Stimulated activated CD8-positive, alpha-beta memory T cell treated with anti-CD3 and anti-CD28 coated beads, Interleukin-7, amount 100 ng/mL, for 48 hours (primary cell): Measurements from ENCODE around the gene ERCC1.
"Not testable (repeated sequence)": the region's sequence is repeated elsewhere in the genome, so short reads cannot be mapped to it uniquely, and the experiment has no call there.

Experiments used
- DNase-seq, 2 donors: peaks; one replicate each; pipeline ENCODE4 v3.0.0-alpha.2; 2020; ENCODE audit warnings: low read depth in 1 of 2; ENCODE audit errors: extremely low read depth in 1 of 2

Gene ERCC1

DNA sequence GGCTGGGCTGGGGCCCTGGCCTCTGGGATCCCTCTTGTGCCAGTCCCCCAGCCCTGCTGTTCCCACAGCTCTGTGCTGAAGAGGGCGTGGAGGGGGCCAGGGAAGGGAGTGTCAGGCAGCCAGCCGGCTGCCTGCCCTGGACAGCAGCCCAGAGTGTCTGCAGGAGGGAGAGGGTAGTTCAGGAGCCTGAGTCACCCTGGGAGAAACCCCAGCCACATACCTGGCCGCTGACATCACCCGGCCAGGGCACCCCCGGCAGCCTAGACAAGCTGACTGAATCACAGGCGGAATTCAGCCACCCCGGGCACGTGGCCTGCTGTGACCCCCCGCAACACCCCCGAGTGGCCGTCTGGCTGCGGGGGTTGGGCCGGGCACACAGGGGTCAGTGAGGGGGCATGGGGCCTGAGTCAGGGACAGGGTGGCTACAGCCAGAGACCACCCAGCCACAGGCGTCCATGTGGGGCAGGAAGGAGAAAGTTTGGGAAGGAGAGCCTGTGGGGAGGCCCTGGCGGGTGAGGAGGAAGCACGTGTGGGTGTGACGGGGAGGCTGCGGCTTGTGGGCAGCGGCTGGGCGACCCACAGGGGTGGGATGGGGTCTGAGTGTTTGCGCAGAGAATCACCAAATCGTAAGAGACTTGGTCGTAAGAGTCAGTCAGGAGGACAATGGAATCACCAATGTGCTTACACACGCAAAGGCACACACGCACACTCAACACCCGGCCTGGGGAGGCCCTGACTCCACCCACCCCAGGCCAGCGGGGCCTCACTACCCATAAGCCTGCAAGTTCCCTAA lies 32.2 kb upstream of the ERCC1 start:
- DNase-seq: peak; percentile 74 to 77

DNA sequence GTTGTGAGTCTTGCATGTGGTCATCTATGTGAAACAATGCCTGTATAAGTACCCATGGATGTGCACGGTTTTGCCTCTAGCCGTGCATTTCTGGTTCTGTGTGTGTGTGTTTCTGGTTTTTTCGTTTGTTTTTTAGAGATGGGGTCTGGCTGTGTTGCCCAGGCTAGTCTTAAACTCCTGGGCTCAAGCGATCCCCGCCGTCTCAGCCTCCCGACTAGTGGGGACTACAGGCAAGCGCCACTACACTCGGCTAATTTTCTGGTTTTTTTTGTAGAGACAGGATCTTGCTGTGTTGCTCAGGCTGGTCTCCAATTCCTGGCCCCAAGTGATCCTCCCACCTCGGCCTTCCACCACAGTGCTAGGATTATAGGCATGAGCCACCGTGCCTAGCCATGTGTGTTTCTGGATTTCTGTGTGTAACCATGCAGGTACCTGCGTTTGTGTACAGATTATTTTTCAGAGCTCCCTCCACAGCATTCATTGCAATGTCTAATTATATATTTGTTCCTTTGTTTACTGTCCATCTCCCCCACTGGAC lies 28.2 kb upstream of the ERCC1 start:
- no peak for DNase-seq

DNA sequence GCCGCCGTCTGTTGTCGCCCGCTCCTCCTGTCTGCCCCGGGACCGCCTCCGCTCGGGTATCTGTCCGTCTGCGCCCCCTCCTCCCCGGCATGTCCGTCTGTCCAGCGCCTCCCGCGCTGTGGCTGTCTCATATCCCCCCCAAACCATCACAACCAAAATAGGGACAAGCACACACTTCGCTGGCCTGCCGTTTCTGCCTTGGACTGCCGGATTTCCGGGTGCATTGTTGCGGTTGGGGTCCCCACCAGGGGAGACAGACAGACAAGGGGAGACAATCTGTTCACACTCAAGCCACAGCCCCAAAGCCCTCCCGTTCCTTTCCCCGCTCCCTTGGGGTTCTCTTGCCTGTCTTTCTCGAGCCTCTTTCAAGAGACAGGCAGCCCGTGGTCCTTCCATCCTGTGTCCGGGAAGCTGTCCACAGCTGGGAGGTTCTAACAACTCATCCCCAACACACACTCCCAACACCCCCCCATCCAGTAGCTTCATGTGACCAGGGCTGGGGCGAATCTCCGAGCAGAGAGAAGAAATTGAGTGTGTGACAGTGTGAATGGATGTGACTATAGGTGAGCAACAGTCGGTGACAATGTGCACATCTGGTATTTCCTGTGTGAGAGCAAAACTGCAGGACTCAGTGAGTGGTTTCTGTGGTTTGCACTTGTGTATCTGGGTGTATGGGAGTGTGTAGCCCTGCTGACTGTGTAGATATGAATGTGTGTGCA lies 27.6 kb upstream of the ERCC1 start:
- no peak for DNase-seq

DNA sequence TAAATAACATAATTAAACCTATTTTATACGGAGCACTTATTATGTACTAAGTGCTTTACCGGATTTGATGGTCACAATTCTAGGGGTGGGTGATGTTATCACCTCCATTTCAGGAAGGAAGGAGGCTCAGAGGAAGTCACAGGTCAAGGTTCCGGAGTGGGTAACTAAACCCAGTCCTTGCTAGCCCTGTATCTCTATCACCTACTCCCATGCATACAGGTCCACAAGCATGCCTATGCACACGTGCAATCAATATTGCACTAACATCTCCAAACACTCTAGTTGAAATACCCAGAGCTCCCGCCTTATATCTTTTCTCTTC lies 26.3 kb upstream of the ERCC1 start:
- no peak for DNase-seq

DNA sequence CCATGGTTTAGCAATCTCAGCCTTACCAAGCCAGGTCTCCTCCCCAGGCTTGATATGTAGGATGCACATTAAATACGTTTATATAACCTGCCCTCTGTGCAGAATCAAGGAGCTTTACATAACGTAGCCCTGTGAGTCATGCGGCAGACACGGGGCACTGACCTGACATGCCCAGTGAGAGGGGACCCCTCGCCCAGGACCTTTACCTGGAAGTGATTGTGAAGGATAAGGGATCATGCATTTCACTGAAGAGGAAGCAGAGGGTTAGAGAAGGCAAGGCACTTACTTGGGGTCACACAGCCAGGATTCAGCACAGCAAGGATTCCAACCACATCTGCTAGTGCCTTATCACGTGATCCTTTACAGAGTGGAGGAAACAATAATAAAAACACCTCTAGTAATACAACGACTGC lies 25.2 kb upstream of the ERCC1 start:
- no peak for DNase-seq

DNA sequence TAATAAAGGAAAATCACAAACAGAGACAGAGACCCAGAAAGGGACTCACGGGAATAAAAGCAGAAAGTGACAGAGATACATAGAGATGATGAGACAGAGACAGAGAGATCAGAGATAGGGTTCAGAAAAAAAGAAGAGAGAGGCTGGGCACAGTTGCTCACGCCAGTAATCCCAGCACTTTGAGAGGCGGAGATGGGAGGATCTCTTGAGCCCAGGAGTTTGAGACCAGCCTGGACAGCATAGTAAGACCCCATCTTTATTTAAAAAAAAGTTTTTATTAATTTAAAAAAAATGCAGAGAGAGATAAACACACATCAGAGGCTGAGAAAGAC lies 24.7 kb upstream of the ERCC1 start:
- no peak for DNase-seq

DNA sequence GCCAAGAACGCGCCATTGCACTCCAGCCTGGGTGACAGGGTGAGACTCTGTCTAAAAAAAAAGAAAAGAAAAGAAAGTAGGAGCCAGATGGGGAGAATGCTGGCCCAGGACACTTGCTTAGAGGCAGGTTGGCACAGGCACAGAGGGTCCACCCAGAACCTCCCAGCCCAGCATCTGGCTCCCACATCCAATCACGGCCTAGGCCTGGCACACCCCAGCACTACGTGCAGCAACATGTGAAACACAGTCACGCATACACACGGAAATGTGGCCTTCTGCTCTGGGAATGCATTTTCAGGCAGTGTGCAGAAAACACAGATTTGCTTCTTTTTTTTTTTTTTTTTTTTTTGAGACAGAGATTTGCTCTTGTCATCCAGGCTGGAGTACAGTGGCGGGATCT lies 23.2 kb upstream of the ERCC1 start:
- DNase-seq: no peak

DNA sequence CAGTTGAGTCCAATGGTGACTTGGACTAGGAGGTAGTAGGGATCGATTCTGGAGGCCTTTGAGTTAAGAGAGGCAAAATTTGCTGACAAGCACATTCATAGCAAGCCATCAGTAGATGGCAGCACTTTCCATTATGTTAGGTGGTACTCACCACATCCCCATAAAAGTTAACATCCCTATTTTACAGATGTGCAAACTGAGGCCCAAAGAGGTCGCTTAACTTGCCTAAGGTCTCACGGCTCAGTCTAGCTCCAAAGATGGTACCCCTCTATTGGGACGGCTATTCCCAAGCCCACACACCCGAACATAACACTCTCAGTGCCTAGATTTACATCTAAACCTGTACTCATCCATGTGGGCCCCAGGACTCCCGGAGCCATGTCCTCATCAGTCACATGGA lies 22.6 kb upstream of the ERCC1 start:
- DNase-seq: no peak

DNA sequence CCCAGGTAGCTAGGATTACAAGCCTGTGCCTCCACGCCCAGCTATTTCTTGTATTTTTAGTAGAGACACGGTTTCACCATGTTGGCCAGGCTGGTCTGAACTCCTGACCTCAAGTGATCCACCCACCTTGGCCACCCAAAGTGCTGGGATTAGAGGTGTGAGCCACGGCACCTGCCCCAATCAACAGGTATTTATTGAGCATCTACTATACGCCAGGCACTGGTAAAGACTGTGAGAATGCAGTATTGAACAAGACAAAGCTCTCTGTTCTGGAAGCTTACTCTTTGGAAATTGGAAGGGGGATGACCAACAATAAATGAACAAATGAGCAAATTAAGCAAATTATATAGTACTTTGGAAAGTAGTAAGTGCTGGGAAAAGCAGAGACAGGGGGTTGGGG lies 21.4 kb upstream of the ERCC1 start:
- DNase-seq: no peak

DNA sequence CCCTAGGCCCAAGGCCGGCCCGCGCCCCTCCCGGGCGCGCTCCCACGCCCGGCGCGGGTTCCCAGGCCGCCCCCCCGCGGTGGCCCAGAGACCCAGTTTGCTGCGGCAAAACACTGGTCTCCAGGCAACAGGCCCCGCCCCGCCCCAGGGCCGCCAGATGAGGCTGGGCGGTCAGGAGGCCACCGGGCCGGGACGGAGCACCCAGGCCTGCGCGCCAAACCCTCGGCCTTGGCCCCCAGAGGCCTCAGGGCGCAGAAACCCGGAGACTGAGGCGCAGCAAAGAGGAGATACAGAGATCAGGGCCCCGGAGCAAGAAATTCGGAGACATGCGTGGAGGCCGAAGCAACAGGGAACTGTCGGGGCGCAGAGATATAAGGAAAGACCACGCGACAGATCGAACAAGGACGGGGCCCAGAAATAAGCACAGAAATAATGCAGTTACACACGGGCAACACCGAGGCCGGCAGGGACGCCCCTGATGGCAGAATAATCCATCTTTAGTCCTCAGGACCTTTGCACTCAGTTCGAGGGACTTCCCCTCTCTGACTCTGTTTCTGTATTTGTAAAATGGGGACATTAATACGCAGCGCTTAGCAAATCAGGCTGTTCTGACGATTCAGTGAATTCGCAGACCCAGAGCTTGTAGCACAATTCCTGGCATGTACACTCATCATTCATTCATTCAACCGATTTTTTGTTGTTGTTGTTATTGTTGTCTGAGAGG lies 20.8 kb upstream of the ERCC1 start:
- DNase-seq: peak; percentile 65 to 73

DNA sequence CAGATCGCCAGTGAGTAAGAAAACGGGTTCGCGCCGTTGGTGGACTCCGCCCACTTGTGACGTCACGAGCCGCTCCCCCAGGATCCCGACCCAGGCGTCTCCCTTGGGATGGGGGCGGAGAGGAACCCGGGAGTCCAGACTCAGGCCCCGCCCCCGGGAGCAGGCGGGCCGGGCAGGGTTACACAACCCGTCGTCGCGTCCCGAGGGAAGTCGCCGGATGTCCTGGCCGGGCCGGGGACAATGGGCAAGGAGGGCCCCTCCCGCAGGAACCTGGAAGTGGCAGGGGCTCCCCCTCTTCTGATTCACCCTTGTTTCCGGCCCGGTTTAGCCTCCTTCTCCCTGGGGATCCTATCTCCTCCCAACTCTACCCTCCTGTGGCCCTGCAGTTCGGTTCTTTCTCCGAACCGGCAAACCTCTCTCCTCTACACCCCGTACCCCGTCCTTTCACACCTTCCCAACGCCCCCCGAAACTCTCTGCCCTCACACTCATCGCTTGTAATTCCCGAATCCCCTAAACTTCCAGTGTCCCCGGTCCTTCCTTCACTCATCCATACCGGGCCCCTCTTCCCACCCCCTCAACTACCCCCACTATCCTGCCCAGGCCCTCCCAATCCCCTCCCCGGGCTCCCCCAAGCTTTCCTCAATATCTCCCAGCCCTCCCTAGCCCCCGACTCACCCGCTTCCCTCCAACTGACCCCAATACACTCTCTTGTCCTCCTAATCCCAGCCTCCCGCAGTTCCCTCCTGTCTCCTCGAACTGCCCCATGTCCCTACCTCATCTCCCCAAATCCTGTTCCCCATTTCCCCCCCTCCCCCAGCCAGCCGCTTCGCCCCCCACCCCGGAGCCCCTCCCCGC lies 20.0 kb upstream of the ERCC1 start:
- peak in 1 of 2 donors; percentile 47 for DNase-seq

DNA sequence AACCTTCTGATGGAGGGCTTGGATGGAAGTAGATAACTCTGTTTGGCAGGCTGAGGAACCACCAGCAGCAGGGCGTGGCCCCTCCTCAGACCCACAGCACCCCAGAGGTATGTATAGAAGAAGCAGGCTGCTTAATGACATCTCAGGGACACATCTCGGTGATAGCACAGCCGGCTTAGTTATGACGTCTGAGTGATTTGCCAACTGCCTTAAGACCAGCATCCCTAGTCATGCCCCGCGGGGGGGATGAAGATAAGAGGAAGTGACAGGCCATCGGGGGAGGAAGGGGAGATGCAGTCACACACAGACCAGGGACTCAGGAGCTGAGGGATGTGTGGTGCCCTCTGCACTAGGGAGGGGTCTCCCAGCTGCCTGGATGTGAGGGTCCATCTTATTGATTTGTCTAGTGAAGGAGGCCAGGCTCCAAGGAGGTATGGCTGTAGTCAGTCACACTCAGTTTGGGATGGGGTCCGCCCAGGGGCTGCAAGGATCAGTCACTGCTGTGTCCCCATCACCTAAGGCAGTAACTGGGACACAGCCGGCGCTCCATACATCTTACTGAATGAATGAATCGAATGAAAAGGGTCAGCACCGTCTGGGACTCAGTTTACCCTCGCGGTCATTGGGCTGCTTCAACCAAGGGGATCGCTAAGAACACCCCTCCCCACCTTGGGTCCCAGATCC lies 19.2 kb upstream of the ERCC1 start:
- DNase-seq: peak in 1 of 2 donors; percentile 37

DNA sequence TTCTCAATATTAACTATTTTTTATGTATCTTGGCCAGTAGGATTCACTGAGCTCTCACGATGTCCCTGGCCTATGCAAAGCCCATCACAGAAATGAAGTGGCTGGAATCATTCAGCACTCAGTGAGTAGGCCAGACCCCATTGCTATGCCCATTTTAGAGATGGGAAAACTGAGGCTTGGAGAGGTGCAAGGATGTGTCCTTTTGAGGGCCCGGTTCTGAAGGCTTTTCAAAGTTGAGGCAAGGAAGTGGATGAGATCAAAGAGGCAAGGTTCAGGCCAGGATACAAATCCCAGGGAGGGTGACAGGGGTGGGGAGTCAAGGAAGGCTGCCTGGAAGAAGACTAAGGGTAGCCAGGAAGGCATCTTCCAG lies 18.7 kb upstream of the ERCC1 start:
- no peak for DNase-seq

DNA sequence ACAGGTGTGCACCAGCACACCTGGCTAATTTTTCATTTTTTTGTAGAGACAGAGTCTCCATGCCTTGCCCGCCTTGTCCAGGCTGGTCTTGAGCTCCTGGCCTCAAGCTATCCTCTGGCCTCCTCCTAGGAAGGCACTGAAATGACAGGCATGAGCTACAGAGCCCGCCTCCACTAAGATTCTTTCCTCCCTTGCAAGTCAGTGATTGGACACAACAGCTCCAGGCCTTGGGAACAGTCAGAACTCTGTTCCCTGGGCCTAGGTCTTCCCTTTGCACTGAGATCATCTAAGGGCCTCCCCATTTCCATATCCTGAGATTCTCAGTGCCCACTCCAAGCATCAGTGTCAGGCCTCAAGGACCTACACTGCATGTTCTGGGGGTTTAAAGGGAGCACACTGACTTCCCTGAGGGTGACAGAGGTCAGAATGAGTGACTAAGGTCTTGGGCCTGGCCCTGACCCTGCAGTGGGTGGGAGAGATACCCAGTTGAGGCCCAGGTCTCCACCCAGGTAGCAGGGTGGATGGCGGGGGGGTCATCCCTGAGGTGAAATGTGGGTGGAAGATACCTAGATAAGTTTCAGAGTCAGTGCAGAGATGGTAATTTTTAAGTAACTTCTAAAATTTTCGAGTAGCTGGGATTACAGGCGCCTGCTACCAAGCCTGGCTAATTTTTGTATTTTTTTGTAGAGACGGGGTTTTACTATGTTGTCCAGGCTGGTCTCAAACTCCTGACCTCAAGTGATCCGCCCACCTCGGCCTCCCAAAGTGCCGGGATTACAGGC lies 17.3 kb upstream of the ERCC1 start:
- no peak for DNase-seq

DNA sequence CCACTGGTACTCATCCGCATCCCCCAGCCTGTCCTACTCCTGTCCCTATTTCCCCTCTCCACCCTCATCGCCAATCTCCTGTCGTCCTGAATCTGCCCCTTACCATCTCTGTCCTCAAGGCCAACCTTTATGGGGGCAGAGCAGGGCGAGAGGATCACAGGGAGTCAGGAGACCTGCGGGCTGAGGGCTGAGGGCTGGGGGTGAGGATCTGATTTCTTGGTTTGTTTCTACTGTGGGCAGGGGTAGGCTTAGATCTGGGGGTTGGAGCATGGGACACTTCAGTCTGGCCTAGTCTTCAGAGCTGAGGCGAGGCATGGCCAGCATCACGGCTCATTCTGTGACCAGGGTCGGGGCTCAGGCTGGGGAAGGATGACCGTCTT lies 16.5 kb upstream of the ERCC1 start:
- DNase-seq: no peak

DNA sequence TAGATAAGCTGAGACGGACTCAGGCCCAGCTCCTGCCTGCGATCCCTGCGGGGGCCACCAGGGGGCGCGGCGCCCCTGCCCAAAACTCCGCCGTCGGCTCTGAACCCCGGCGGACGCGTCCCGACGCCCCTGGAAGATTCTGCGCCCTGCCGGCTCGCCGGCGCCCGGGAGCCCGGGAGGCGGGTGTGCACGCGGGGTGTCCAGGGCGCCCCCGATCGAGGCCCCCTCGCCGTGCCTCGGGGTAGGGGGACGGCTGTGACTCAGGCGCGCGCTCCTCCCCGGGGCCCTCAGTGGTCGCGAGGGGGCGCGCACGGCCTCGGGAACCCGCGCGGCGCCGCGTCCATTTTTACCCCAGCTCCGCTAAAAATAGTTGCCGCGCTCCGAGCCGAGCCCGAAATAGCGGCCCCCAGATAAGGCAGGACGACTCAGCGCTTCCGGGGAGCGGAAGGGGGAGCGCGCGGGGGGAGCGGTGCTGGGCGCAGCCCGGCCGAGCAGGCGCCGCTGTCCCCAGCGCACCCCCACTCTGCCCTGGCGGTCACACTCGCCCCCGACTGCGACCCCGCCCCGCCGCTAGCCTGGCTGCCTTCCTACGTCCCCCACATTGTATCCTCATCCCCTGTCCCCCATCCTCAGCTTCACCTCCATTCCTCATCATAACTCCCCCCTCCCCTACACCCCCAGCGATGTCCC lies 16.0 kb upstream of the ERCC1 start:
- peak; percentile 59 to 69 for DNase-seq

DNA sequence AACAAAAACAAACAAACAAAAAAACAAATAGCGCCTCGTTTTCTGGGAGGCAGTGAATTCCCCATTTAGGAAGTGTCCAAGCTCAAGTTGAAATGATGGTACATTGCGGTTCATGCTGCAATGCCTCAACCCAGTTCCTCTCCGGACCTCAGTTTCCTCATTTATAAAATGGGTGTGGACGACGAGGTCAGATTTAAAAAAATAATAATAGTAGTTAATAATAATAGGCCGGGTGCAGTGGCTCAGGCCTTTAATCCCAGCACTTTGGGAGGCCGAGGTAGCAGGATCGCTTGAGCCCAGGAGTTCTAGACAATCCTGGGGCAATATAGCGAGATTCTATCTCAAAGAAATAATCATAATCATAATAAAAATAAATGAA lies 15.5 kb upstream of the ERCC1 start:
- no peak for DNase-seq

DNA sequence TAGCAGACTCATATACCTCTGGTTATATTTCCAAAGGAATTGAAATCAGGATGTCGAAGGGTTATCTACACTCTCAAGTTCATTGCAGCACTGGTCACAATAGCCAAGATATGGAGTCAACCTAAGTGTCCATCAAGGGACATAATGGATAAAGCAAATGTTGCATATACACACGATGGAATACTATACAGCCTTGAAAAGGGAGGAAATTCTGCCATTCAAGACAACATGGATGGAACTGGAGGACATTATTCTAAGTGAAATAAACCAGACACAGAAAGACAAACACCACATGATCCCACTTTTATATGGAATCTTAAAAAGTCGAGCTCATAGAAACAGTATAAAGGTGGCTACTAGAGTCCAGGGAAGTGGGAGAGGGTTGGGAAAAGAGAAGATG lies 13.6 kb upstream of the ERCC1 start:
- no peak for DNase-seq

DNA sequence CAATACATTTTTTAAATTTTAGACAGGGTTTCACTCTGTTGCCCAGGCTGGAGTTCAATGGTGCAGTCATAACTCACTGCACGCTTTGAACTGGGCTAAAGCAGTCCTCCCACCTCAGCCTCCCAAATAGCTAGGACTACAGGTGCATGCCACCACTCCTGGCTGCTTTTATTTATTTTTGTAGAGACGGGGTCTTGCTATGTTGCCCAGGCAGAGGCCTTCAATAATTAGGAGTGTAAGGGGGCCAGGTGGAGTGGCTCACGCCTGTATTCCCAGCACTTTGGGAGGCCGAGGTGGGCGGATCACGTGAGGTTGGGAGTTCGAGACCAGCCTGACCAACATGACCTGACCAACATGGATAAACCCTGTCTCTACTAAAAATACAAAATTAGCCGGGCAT lies 8.8 kb upstream of the ERCC1 start:
- DNase-seq: not testable (repeated sequence)
